GM19023 (cell line): ENCODE data around the gene FSTL4.

Experiments used
- ATAC-seq: cut with Tn5 transposase; IDR thresholded peaks from one replicate; pipeline ENCODE4 v1.9.1; 2021; ENCODE audit warnings: mild to moderate bottlenecking, moderate library complexity; ENCODE audit not compliant: unreplicated experiment

The FSTL4 gene

GRCh38 chr5:133307275-133307674 is 305.1 kb downstream of the FSTL4 start:
- ATAC-seq: peak; percentile 52

GRCh38 chr5:133304707-133305216 is 307.6 kb downstream of the FSTL4 start:
- ATAC-seq: no peak

- no peak for ATAC-seq
Observed at GRCh38 chr5:133304178-133304577, 308.2 kb downstream of the FSTL4 start.

GRCh38 chr5:133303298-133303697 is 309.0 kb downstream of the FSTL4 start:
- ATAC-seq: no peak

GRCh38 chr5:133299728-133300127 is 312.6 kb downstream of the FSTL4 start:
- no peak for ATAC-seq

GRCh38 chr5:133299021-133299420 is 313.3 kb downstream of the FSTL4 start:
- no peak for ATAC-seq

GRCh38 chr5:133298447-133298846 is 313.9 kb downstream of the FSTL4 start:
- no peak for ATAC-seq

GRCh38 chr5:133297293-133297692 is 315.0 kb downstream of the FSTL4 start:
- no peak for ATAC-seq

- ATAC-seq: no peak
Observed at GRCh38 chr5:133296624-133297023, 315.7 kb downstream of the FSTL4 start.

- ATAC-seq: no peak
Observed at GRCh38 chr5:133295520-133295919, 316.8 kb downstream of the FSTL4 start.

- ATAC-seq: no peak
Observed at GRCh38 chr5:133294380-133294779, 318.0 kb downstream of the FSTL4 start.

GRCh38 chr5:133293960-133294359 is 318.4 kb downstream of the FSTL4 start:
- ATAC-seq: no peak

GRCh38 chr5:133292300-133292699 is 320.0 kb downstream of the FSTL4 start:
- no peak for ATAC-seq

- ATAC-seq: no peak
Observed at GRCh38 chr5:133291524-133291923, 320.8 kb downstream of the FSTL4 start.

- ATAC-seq: no peak
Observed at GRCh38 chr5:133290669-133291240, 321.6 kb downstream of the FSTL4 start.

- no peak for ATAC-seq
Observed at GRCh38 chr5:133289686-133290367, 322.5 kb downstream of the FSTL4 start.

- no peak for ATAC-seq
Observed at GRCh38 chr5:133287500-133287899, 324.8 kb downstream of the FSTL4 start.

GRCh38 chr5:133286483-133286882 is 325.9 kb downstream of the FSTL4 start:
- ATAC-seq: no peak

- ATAC-seq: no peak
Observed at GRCh38 chr5:133285583-133286021, 326.7 kb downstream of the FSTL4 start.

- ATAC-seq: no peak
Observed at GRCh38 chr5:133284306-133284705, 328.0 kb downstream of the FSTL4 start.

- ATAC-seq: no peak
Observed at GRCh38 chr5:133278317-133278716, 334.0 kb downstream of the FSTL4 start.

GRCh38 chr5:133277744-133278143 is 334.6 kb downstream of the FSTL4 start:
- no peak for ATAC-seq

GRCh38 chr5:133276171-133276570 is 336.2 kb downstream of the FSTL4 start:
- no peak for ATAC-seq
